Measurements from ENCODE around the gene UBB. TPM values are rescaled to one million over a fixed set of nuclear protein-coding genes. Genes with fewer than 3 reads are reported as not detected.
A peak's percentile ranks its signal among the peaks of the same experiment; 100 is the strongest.

The UBB gene
- polyA plus RNA-seq, 1 experiment, result 3,417 TPM

DNA sequence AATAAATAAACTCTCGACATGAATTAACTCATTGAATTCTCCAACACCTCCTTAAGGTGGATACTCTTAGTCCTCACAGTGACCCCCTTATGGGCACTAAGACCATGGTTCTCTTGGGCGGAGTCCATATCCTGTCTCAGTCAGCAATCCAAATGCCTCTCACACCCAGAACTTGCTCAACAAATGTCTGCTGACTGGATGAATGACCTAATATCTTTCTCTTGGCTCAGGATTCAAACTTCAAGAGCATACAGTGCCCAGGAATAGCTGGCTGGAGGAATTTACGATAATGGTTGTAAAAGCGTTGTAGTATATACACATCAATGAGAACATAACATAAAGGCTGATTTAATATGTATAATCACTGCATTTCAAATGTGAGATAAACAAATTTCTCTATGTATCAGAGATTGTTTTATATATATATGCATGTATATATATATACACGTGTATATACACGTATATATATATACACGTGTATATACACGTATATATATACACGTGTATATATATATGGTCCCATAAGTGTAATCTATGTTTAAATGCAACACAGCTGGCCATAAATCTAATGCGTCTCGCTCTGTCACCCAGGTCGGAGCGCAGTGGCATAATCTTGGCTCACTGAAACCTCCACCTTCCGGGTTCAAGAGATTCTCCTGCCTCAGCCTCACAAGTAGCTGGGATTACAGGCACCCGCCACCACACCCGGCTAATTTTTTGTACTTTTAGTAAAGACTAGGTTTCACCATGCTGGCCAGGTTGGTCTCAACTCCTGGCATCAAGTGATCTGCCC is 6.5 kb upstream of the UBB start:
- no peaks in the 10 kb centered on the region for H3K27me3 ChIP-seq (ENCODE audit: control insufficient read depth, insufficient read depth, low read length)
- H3K36me3 ChIP-seq (ENCODE audit: control insufficient read depth, insufficient read depth, low read length), result no peaks in the 10 kb centered on the region
- CTCF ChIA-PET, result interaction anchor here (1.6 to 9.2 kb wide), 2 partner anchors 9 to 146 kb away, joined by 3 to 89 read pairs; no protein-coding TSS in a partner anchor
- H3K4me3 ChIP-seq (ENCODE audit: low read depth, low read length), result no peak overlapping the region
- TF ChIP-seq, protein P1, sequence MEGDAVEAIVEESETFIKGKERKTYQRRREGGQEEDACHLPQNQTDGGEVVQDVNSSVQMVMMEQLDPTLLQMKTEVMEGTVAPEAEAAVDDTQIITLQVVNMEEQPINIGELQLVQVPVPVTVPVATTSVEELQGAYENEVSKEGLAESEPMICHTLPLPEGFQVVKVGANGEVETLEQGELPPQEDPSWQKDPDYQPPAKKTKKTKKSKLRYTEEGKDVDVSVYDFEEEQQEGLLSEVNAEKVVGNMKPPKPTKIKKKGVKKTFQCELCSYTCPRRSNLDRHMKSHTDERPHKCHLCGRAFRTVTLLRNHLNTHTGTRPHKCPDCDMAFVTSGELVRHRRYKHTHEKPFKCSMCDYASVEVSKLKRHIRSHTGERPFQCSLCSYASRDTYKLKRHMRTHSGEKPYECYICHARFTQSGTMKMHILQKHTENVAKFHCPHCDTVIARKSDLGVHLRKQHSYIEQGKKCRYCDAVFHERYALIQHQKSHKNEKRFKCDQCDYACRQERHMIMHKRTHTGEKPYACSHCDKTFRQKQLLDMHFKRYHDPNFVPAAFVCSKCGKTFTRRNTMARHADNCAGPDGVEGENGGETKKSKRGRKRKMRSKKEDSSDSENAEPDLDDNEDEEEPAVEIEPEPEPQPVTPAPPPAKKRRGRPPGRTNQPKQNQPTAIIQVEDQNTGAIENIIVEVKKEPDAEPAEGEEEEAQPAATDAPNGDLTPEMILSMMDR (IDR thresholded peaks at IDR 0.05; ENCODE audit: insufficient read depth, low read depth, low read length), result no peak
- peak; percentile 41 for DNase-seq (ENCODE audit: low read depth)
- POLR2A ChIA-PET, result no interaction called here

DNA sequence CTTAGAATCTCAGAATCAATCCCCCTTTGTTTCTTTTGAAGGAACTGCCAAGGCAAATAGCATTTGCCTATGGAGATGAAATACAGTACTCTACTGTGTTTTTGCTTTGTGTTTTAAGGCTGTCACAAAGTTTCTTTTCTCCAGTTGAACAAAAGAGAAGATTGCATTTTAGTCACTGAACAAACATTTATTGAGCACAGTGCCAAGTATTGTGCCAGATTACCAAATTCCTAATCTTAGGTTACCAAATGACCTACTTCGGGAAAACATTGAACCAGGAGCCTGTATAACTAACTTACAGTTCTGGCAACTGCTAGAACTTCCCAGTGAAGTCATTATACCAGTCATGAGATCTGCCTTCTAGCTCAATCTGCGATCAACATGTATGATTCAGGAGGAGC is 3.0 kb upstream of the UBB start:
- Histone ChIP-seq H3K36me3 (ENCODE audit: control insufficient read depth, insufficient read depth, low read length) (peaks cover 4% of the 10 kb centered on the region), H3K4me3 (ENCODE audit: low read depth, low read length) (no peak overlapping the region), H3K27me3 (ENCODE audit: control insufficient read depth, insufficient read depth, low read length) (no peaks in the 10 kb centered on the region)
- TF ChIP-seq, protein P1 (IDR thresholded peaks at IDR 0.05; ENCODE audit: insufficient read depth, low read depth, low read length), result no peak
- CTCF ChIA-PET, result interaction anchor here (0.7 to 9.2 kb wide), 3 partner anchors 12 to 143 kb away, joined by 3 to 89 read pairs (median 3); no protein-coding TSS in a partner anchor
- POLR2A ChIA-PET, result no interaction called here
- no peak for DNase-seq (ENCODE audit: low read depth)

DNA sequence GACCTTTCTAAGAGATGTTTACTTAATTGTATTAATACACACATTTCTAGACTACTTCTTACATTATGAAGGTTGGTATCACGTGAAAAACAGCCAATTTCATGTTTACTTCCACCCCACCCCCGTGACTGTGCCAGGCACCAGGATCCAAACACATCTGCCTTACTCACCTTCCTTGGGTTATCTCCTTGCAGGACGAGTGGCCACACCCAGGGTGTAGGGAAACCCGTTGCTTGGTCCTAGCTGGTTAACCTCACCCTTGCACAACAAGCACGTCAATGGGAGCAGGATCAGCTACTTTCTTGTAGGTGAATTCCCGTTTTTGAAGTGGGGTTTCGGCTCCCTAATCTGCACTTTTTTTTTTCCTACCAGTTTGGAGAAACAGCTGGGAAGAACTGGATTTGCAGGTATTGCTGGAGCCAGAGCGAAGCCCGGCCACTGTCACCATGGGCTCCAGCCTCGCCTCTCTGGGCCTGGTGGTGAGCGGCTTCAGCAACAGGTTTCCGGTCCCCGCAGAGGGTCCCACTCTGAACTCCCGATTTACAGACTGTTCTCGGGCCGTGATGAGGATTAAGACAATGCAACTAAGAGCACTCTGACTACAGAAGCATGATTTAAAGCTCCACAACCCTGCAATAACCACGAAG is 2.1 kb upstream of the UBB start:
- Histone ChIP-seq H3K27me3 (ENCODE audit: control insufficient read depth, insufficient read depth, low read length) (no peaks in the 10 kb centered on the region), H3K4me3 (ENCODE audit: low read depth, low read length) (no peak overlapping the region), H3K36me3 (ENCODE audit: control insufficient read depth, insufficient read depth, low read length) (peaks cover 4% of the 10 kb centered on the region)
- POLR2A ChIA-PET, result no interaction called here
- no peak for DNase-seq (ENCODE audit: low read depth)
- TF ChIP-seq, protein P1 (IDR thresholded peaks at IDR 0.05; ENCODE audit: insufficient read depth, low read depth, low read length), result no peak
- CTCF ChIA-PET, result interaction anchor here (1.2 to 9.2 kb wide), 2 partner anchors 13 to 19 kb away, joined by 3 to 89 read pairs; no protein-coding TSS in a partner anchor

DNA sequence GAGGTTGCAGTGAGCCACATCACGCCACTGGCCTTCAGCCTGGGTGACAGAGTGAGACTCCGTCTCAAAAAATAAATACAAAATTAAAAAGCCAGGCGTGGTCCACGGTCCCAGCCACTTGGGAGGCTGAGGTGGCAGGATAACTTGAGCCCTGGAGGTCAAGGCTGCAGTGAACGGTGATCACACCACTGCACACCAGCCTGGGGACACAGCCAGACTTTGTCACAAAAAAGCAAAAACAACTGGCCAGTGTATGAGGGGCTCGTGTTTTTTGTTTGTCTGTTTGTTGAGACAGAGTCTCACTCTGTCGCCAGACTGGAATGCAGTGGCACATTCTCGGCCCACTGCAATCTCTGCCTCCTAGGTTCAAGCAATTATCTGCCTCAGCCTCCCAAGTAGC is 1.2 kb upstream of the UBB start:
- H3K36me3 ChIP-seq (ENCODE audit: control insufficient read depth, insufficient read depth, low read length), result peaks cover 4% of the 10 kb centered on the region
- CTCF ChIA-PET, result interaction anchor here (9.2 kb wide), 1 partner anchor 14 kb away, joined by 89 read pairs; no protein-coding TSS in a partner anchor
- POLR2A ChIA-PET, result no interaction called here
- TF ChIP-seq, protein P1 (IDR thresholded peaks at IDR 0.05; ENCODE audit: insufficient read depth, low read depth, low read length), result no peak
- no peak overlapping the region for H3K4me3 ChIP-seq (ENCODE audit: low read depth, low read length)
- no peaks in the 10 kb centered on the region for H3K27me3 ChIP-seq (ENCODE audit: control insufficient read depth, insufficient read depth, low read length)
- DNase-seq (ENCODE audit: low read depth), result no peak

DNA sequence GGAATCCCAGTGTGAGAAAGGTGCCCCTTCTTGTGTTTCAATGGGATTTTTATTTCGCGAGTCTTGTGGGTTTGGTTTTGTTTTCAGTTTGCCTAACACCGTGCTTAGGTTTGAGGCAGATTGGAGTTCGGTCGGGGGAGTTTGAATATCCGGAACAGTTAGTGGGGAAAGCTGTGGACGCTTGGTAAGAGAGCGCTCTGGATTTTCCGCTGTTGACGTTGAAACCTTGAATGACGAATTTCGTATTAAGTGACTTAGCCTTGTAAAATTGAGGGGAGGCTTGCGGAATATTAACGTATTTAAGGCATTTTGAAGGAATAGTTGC is 567 bp downstream of the UBB start:
- Histone ChIP-seq H3K4me3 (ENCODE audit: low read depth, low read length) (peak overlapping the region; percentile 74), H3K36me3 (ENCODE audit: control insufficient read depth, insufficient read depth, low read length) (peaks cover 4% of the 10 kb centered on the region), H3K27me3 (ENCODE audit: control insufficient read depth, insufficient read depth, low read length) (no peaks in the 10 kb centered on the region)
- CTCF ChIA-PET, result interaction anchor here (1.6 kb wide), 1 partner anchor 140 kb away, joined by 7 read pairs; no protein-coding TSS in a partner anchor
- TF ChIP-seq, protein P1 (IDR thresholded peaks at IDR 0.05; ENCODE audit: insufficient read depth, low read depth, low read length), result no peak
- DNase-seq (ENCODE audit: low read depth), result no peak
- POLR2A ChIA-PET, result no interaction called here

All from BJ (cell line).